CD4-positive, alpha-beta T cell treated with Interleukin-15 for 1 hour (primary cell): ENCODE results near the gene PVALB.

Experiments used
- DNase-seq: peaks from one replicate; pipeline ENCODE4 v3.0.0-alpha.2; 2020

The PVALB gene

GRCh38 chr22:36846271-36846670 lies 29.4 kb upstream of the PVALB start:
- DNase-seq, result no peak

GRCh38 chr22:36840106-36840505 lies 23.3 kb upstream of the PVALB start:
- no peak for DNase-seq

GRCh38 chr22:36839356-36840073 lies 22.7 kb upstream of the PVALB start:
- DNase-seq, result no peak

- DNase-seq, result no peak
Observed at GRCh38 chr22:36838119-36839030, 21.5 kb upstream of the PVALB start.

- no peak for DNase-seq
Observed at GRCh38 chr22:36835903-36836302, 19.1 kb upstream of the PVALB start.

- peak; percentile 28 for DNase-seq
Observed at GRCh38 chr22:36833073-36833472, 16.2 kb upstream of the PVALB start.

- DNase-seq, result no peak
Observed at GRCh38 chr22:36831717-36832116, 14.9 kb upstream of the PVALB start.

- DNase-seq, result no peak
Observed at GRCh38 chr22:36831206-36831605, 14.4 kb upstream of the PVALB start.

GRCh38 chr22:36830601-36831000 lies 13.8 kb upstream of the PVALB start:
- DNase-seq, result no peak

GRCh38 chr22:36829370-36830002 lies 12.7 kb upstream of the PVALB start:
- DNase-seq, result no peak

- no peak for DNase-seq
Observed at GRCh38 chr22:36828815-36829214, 12.0 kb upstream of the PVALB start.

- no peak for DNase-seq
Observed at GRCh38 chr22:36826262-36826661, 9.4 kb upstream of the PVALB start.

- DNase-seq, result no peak
Observed at GRCh38 chr22:36824655-36825054, 7.8 kb upstream of the PVALB start.

GRCh38 chr22:36823186-36823839 lies 6.5 kb upstream of the PVALB start:
- DNase-seq, result no peak

GRCh38 chr22:36822581-36822980 lies 5.7 kb upstream of the PVALB start:
- DNase-seq, result no peak

- DNase-seq, result no peak
Observed at GRCh38 chr22:36819112-36819511, 2.3 kb upstream of the PVALB start.

- no peak for DNase-seq
Observed at GRCh38 chr22:36818010-36818642, 1.3 kb upstream of the PVALB start.

GRCh38 chr22:36817525-36817848 lies 652 bp upstream of the PVALB start:
- no peak for DNase-seq

GRCh38 chr22:36816339-36816635 lies 548 bp downstream of the PVALB start:
- no peak for DNase-seq

- DNase-seq, result no peak
Observed at GRCh38 chr22:36815558-36816338, 1.1 kb downstream of the PVALB start.

GRCh38 chr22:36814801-36815200 lies 2.0 kb downstream of the PVALB start:
- DNase-seq, result no peak

GRCh38 chr22:36811094-36811800 lies 5.6 kb downstream of the PVALB start:
- no peak for DNase-seq
